T-helper 1 cell treated with Interleukin-12 subunit alpha and Interleukin-12 subunit beta and Interleukin-4 antibody, amounts not matched to agents 30 μg/mL and 1 μg/mL, for 36 hours (primary cell): ENCODE data around the gene VSTM2A.

Source experiments
- H3K27ac Mint-ChIP-seq: one replicate; pipeline ENCODE4 v1.8.0; 2021; ENCODE audit warnings: mild to moderate bottlenecking, mixed read lengths
- H3K27me3 Mint-ChIP-seq: one replicate; pipeline ENCODE4 v1.8.0; 2021; ENCODE audit warnings: low read depth, mixed read lengths
- H3K36me3 Mint-ChIP-seq: one replicate; pipeline ENCODE4 v1.8.0; 2021; ENCODE audit warnings: low read depth, mixed read lengths
- H3K4me1 Mint-ChIP-seq: one replicate; pipeline ENCODE4 v1.8.0; 2021; ENCODE audit warnings: low read depth, mixed read lengths
- H3K4me3 Mint-ChIP-seq: one replicate; pipeline ENCODE4 v1.8.0; 2021; ENCODE audit warnings: mild to moderate bottlenecking, moderate library complexity, mixed read lengths
- H3K9me3 Mint-ChIP-seq: one replicate; pipeline ENCODE4 v1.8.0; 2021; ENCODE audit warnings: mixed read lengths

Gene VSTM2A

GRCh38 chr7:54560723-54561122 lies 18.5 kb downstream of the VSTM2A start:
- no peaks in the 10 kb centered on the region for H3K36me3 Mint-ChIP-seq
- H3K4me1 Mint-ChIP-seq: no peaks in the 10 kb centered on the region
- H3K4me3 Mint-ChIP-seq: no peak overlapping the region
- peaks cover 3% of the 10 kb centered on the region for H3K9me3 Mint-ChIP-seq
- no peak overlapping the region for H3K27ac Mint-ChIP-seq
- H3K27me3 Mint-ChIP-seq: no peaks in the 10 kb centered on the region

DNA sequence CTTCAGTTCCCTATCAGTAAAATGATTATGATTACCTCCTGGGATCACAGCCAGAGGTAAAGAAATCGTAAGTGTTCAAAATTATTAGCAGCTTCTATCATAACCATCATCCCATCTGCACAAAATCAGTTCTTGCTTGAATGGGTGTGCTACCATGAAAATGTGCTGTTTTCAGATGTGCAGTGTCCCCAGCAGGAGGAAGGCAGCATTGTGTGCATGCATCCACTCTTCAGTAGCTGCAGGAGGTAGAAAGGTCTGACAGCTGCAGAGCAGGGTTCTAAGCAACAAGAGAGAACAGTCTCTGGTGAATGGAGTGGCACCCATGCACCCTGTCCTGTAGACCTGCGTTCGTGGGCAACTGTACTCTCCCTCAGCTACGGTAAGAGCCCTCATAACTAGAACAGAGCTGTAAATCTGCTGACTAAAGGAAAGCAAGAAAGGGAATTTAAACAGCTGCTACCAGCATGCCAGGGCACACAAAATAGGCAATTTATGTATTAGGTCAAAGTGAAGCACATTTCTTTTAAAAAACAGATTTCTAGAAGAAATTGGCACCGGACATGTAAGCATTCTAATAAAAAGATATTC lies 21.2 kb downstream of the VSTM2A start:
- Mint-ChIP-seq H3K9me3 (peaks cover 3% of the 10 kb centered on the region), H3K36me3 (no peaks in the 10 kb centered on the region), H3K4me3 (no peak overlapping the region), H3K4me1 (no peaks in the 10 kb centered on the region), H3K27me3 (no peaks in the 10 kb centered on the region), H3K27ac (no peak overlapping the region)

DNA sequence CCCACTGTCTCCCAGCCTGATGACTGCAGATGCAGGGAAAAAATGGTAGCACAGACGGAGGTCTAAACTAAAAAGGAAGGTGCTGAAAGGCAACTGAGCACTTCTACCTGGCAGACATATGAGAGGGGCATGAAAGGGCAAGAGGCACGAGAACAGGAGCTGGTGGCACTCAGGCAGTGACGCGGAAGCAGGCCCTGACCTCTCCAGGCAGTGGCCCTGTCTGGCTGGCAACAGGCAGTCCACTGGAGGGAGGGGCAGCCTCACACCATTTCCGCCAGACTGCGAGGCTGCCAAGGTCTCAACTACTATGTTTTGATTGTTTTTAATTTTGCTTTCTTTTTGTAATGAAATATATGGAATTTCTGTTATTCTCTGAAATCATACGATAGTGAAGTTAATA lies 23.3 kb downstream of the VSTM2A start:
- no peaks in the 10 kb centered on the region for H3K4me1 Mint-ChIP-seq
- H3K27ac Mint-ChIP-seq: no peak overlapping the region
- H3K36me3 Mint-ChIP-seq: no peaks in the 10 kb centered on the region
- no peaks in the 10 kb centered on the region for H3K27me3 Mint-ChIP-seq
- no peak overlapping the region for H3K4me3 Mint-ChIP-seq
- H3K9me3 Mint-ChIP-seq: peaks cover 3% of the 10 kb centered on the region

DNA sequence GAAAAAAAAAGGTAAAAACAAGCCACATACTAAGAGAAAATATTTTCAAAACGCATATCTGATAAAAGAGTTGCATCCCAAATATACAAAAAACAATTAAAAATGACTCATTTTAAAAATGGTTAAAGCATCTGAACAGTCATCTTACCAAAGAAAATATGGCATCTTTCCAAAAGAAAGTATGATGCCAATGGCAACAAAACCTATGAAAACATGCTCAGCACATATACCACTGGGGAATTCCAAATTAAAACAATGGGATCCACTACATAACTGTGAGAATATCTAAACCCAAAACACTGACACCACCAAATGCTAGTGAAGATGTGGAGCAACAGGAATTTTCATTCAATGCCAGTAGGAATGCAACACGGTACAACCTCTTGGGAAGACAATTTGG lies 39.3 kb downstream of the VSTM2A start:
- no peaks in the 10 kb centered on the region for H3K27me3 Mint-ChIP-seq
- H3K27ac Mint-ChIP-seq: no peak overlapping the region
- no peak overlapping the region for H3K4me3 Mint-ChIP-seq
- peaks cover 4% of the 10 kb centered on the region for H3K9me3 Mint-ChIP-seq
- no peaks in the 10 kb centered on the region for H3K36me3 Mint-ChIP-seq
- no peaks in the 10 kb centered on the region for H3K4me1 Mint-ChIP-seq

DNA sequence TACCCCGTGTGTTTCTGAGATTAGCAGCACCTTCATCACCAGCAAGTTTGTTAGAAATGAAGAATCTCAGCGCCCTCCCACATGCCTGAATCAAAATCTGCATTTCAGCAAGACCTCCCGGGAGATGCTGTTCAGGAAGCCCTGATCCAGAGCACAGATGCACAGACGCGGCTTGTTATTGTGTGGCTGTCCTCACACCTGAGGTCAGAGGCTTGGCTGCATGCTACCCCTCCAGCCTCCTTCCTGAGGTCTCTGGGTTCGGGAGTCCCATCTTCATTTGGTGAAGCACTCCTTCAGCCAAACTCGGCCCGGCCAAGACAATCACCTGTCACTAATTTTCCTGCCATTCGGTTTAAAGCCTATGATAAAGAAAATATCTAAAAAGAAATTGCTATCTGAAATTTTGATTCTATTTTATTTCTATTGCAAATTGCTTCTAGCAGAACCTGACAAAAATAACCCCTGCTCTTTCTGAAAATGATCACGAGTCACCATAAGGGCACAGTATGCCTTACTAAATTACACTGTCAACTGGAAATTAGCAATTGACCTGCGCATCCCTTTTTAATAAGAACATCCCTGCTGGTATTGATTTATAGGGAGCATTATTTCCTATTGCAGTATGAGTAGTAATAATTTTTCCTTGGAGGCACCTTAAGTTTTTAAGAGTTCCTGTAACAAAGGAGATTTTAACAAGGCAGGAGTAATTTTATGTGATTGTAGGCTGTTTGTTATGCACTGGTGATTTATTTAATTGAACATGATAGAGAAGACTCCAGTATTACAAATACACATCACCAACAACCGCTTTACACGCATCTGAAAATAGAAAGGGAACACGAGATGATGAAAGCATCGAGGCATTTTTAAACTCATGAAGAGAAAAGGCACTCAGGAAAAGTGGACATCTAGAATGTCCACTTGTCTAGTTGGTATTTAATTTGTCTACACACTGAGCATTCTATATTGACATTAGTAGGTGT lies 49.5 kb downstream of the VSTM2A start:
- H3K4me1 Mint-ChIP-seq: no peaks in the 10 kb centered on the region
- H3K27me3 Mint-ChIP-seq: no peaks in the 10 kb centered on the region
- H3K36me3 Mint-ChIP-seq: no peaks in the 10 kb centered on the region
- peaks cover 15% of the 10 kb centered on the region for H3K9me3 Mint-ChIP-seq
- H3K4me3 Mint-ChIP-seq: no peak overlapping the region
- no peak overlapping the region for H3K27ac Mint-ChIP-seq

- no peaks in the 10 kb centered on the region for H3K27me3 Mint-ChIP-seq
- H3K4me3 Mint-ChIP-seq: no peak overlapping the region
- no peaks in the 10 kb centered on the region for H3K36me3 Mint-ChIP-seq
- H3K9me3 Mint-ChIP-seq: peaks cover 33% of the 10 kb centered on the region
- H3K4me1 Mint-ChIP-seq: no peaks in the 10 kb centered on the region
- H3K27ac Mint-ChIP-seq: no peak overlapping the region
These were observed 54.6 kb downstream of the VSTM2A start for GRCh38 chr7:54596747-54597146.

- H3K27me3 Mint-ChIP-seq: no peaks in the 10 kb centered on the region
- H3K36me3 Mint-ChIP-seq: no peaks in the 10 kb centered on the region
- H3K4me3 Mint-ChIP-seq: no peak overlapping the region
- no peaks in the 10 kb centered on the region for H3K4me1 Mint-ChIP-seq
- H3K27ac Mint-ChIP-seq: no peak overlapping the region
- H3K9me3 Mint-ChIP-seq: peaks cover 12% of the 10 kb centered on the region
These were observed 73.4 kb downstream of the VSTM2A start for GRCh38 chr7:54615537-54615936.
